Retina (tissue), 1 donor: ENCODE data around the gene PIEZO1.
"Not testable (repeated sequence)": the region's sequence is repeated elsewhere in the genome, so short reads cannot be mapped to it uniquely, and the experiment has no call there.

ENCODE experiments used
- DNase-seq: peaks from one replicate; pipeline ENCODE4 v3.0.0-alpha.2; 2016

The PIEZO1 gene

GRCh38 chr16:88685156-88686061 is 99.6 kb downstream of the PIEZO1 start:
- no peak for DNase-seq

- no peak for DNase-seq
Observed at GRCh38 chr16:88684569-88685155, 100.4 kb downstream of the PIEZO1 start.

GRCh38 chr16:88681709-88682451 is 103.1 kb downstream of the PIEZO1 start:
- DNase-seq: no peak

GRCh38 chr16:88681084-88681680 is 103.8 kb downstream of the PIEZO1 start:
- no peak for DNase-seq

GRCh38 chr16:88680554-88681083 is 104.4 kb downstream of the PIEZO1 start:
- DNase-seq: no peak

GRCh38 chr16:88678224-88678979 is 106.6 kb downstream of the PIEZO1 start:
- no peak for DNase-seq

GRCh38 chr16:88677721-88678120 is 107.3 kb downstream of the PIEZO1 start:
- DNase-seq: no peak

GRCh38 chr16:88676502-88677242 is 108.3 kb downstream of the PIEZO1 start:
- no peak for DNase-seq

- no peak for DNase-seq
Observed at GRCh38 chr16:88673716-88674379, 111.2 kb downstream of the PIEZO1 start.

- no peak for DNase-seq
Observed at GRCh38 chr16:88672776-88673175, 112.2 kb downstream of the PIEZO1 start.

- no peak for DNase-seq
Observed at GRCh38 chr16:88671806-88672205, 113.2 kb downstream of the PIEZO1 start.

GRCh38 chr16:88669980-88670379 is 115.0 kb downstream of the PIEZO1 start:
- DNase-seq: no peak

GRCh38 chr16:88669493-88669892 is 115.5 kb downstream of the PIEZO1 start:
- DNase-seq: not testable (repeated sequence)

- no peak for DNase-seq
Observed at GRCh38 chr16:88667461-88667860, 117.6 kb downstream of the PIEZO1 start.

GRCh38 chr16:88665570-88665969 is 119.5 kb downstream of the PIEZO1 start:
- no peak for DNase-seq
